HG03135 (cell line): ENCODE measurements around the gene CABP5.
"Not testable (repeated sequence)": the region's sequence is repeated elsewhere in the genome, so short reads cannot be mapped to it uniquely, and the experiment has no call there.

Experiments
- ATAC-seq: cut with Tn5 transposase; IDR thresholded peaks from one replicate; pipeline ENCODE4 v1.9.1; 2021; ENCODE audit warnings: mild to moderate bottlenecking, moderate library complexity; ENCODE audit not compliant: unreplicated experiment

Gene CABP5

GRCh38 chr19:48043675-48044258, at the start of gene CABP5:
CABP5 (minus strand) TSS chr19:48044079; CDS start chr19:48043922, 157 bp downstream.
- ATAC-seq: no peak

DNA sequence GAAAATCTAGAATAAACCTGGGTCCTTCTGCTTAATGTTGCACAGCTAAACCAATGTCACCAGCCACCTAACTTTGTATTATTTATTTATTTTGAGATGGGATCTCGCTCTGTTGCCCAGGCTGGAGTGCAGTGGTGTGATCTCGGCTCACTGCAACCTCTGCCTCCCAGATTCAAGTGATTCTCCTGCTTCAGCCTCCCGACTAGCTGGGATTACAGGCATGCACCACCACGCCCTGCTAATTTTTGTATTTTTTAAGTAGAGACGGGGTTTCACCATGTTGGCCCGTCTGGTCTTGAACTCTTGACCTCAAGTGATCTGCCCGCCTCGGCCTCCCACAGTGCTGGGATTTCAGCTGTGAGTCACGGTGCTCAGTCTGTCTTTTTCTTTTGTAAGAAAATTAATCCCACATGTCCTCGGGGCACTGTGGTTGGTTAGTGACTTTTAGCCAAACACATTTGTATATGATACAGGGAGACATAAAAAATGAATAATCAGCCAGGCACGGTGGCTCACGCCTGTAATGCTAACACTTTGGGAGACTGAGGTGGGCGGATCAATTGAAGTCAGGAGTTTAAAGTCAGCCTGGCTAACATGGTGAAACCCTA, 47.3 kb upstream of the CABP5 start:
- ATAC-seq: not testable (repeated sequence)

- ATAC-seq: no peak
Observed at GRCh38 chr19:48090281-48090802, 46.5 kb upstream of the CABP5 start.

GRCh38 chr19:48088991-48089390, 45.1 kb upstream of the CABP5 start:
- ATAC-seq: not testable (repeated sequence)

DNA sequence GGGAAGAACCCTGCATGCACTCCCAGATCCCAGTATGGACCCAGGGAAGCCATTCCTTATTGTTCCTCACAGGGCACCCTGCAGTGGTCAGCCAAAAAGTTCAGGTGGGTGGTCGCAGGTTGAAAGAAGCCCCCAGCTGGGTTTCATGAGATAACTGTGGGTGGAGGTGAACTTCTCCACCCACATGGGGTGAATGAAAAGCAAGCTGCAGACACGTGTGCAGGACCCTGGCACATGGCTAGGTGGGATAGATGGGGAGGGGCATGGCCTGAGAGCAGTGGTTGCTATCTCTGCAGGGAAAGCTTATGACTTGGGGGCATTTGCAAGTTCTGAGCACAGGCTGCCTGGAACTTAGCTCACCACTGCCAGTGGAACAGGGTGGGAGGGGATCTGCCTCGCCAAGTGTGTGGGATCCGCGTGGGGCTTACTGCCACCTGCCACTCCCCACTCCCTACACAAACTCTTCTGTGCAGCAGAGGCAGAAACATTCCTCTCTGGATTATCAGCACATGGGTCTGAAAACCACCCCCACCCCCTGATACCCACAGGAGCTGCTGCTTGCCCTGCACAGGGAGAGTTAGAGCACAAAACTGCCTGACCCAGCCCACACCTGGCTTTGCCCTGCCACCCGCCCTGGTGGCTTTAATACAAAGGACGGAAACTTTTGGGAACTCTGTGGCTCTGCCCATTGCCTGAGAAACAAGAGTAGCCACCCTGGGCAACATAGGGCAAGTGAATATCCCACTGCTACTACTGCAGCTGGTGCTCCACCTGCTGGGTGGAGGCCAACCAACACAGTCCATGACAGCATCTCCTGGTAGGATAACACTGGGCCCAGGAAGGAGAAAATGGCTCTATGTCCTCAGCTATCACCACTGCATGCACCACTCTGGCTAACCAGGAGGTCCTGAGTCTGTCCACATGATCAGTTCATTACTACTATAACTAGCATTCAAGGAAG, 42.3 kb upstream of the CABP5 start:
- no peak for ATAC-seq

GRCh38 chr19:48085076-48085475, 41.2 kb upstream of the CABP5 start:
- no peak for ATAC-seq

GRCh38 chr19:48081106-48081505, 37.2 kb upstream of the CABP5 start:
- no peak for ATAC-seq

GRCh38 chr19:48070177-48070769, 26.4 kb upstream of the CABP5 start:
- ATAC-seq: not testable (repeated sequence)

DNA sequence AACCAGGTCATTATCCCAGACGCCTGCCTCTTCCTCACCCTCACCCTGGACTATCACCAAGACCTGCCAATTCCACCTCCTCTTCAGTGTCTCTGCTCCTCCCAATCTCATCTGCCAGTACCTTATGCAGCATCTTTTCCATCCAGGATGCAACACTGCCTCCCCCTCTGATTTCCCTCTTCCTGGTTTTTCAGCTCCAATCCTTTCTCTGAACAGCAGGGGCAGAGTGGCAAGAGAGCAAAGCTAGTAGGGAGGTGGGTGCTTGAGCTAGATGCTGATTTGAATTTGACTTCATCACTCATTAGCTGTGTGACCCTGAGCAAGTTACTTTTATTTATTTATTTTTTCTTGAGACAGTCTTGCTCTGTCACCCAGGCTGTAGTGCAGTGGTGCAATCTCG, 25.6 kb upstream of the CABP5 start:
- no peak for ATAC-seq

- no peak for ATAC-seq
Observed at GRCh38 chr19:48064509-48064908, 20.6 kb upstream of the CABP5 start.

GRCh38 chr19:48061401-48062344, 17.8 kb upstream of the CABP5 start:
- ATAC-seq: no peak

DNA sequence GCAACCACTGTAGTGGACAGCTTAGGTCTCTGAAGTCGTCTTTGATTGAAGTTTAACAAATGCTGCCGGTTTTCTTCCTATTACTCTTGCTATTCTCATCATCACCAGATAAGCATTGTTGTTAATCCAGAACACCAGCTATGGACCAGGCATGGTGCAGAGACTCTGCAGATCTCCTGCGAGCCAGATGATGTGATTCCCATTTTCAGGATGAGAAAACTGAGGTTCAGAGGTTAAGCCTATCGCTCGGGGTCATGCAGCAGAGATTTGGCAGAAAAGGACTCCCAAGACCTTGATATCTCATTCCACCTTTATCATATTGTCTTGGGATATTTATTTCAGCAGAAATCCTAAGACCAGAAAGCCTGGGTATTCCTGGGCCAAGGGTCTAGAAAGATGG, 16.5 kb upstream of the CABP5 start:
- ATAC-seq: no peak

- no peak for ATAC-seq
Observed at GRCh38 chr19:48059331-48059730, 15.5 kb upstream of the CABP5 start.

- ATAC-seq: no peak
Observed at GRCh38 chr19:48053856-48054255, 10.0 kb upstream of the CABP5 start.

GRCh38 chr19:48053076-48053475, 9.2 kb upstream of the CABP5 start:
- no peak for ATAC-seq

DNA sequence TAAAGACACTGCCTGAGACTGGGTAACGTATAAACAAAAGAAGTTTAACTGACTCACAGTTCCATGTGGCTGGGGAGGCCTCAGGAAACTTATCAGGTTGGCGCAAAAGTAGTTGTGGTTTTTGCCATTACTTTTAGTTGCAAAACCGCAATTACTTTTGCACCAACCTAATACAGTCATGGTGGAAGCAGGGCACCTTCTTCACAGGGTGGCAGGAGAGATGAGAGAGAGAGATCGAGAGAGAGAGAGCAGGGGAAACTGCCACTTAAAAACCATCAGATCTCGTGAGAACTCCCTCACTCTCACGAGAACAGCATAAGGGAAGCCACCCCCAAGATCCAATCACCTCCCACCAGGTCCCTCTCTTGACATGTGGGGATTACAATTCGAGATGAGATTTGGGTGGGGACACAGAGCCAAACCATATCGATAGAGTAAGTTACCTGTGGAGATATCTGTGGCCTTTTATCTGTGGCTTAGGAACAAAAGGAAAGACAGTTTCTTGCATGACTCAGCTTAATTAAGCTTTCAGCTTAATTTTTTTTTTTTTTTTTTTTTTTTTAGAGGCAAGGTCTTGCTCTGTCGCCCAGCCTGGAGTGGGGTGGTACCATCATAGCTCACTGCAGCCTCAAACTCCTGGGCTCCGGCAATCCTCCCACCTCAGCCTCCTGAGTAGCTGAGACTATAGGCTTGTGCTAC, 7.6 kb upstream of the CABP5 start:
- no peak for ATAC-seq

DNA sequence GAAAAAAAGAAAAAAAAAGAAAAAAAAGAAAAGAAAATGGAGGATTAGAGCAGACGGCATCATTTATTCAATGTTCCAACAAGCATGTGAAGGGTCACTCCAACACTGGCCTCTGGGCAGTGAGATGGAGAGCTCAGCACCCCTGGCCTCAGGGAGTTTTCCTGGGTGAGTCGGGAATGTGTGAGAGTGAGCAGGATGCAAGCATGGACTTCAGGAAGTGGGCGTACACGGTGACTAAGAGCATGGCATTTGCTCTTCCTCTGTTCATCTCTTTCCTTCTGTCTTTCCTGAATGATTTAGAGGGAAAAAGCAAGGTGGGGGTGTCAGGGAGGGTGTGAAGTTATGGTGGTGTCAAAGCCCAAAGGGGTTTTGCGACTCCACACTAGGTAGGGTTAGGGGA, 682 bp upstream of the CABP5 start:
- no peak for ATAC-seq

DNA sequence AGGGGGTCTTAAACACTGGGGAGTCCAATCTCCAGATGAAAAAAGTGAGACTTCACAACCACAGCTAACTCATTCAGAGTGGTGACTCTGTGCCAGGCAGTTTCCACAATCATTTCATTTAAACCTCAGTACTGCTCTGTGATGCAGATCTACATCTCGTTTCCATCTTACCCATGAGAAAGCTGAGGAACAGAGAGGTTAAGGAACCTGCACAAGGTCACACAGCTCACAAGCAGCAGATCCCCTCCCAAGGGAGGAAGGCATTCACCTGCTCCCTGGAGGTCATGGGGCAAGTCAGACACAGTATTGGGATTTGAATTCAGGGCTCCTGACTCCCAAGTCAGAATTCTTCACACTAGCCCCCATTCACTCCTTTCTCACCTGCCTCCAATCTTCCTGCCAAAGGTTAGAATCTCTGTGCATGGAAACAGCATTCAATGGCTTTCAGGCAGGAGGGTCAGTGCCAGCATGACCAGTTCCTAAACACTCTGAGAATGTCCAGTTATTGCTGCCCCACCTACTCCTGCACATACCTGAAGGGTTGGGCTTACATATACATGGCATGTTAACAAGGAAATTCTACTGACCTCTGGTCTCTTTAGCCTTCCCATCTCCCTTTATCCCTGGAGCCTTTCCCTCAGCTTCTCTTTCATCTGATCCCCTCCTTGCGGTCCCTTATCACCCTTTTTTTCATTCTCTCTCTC, 1.9 kb downstream of the CABP5 start:
- ATAC-seq: no peak

GRCh38 chr19:48036765-48037164, 7.1 kb downstream of the CABP5 start:
- no peak for ATAC-seq
